SK-N-SH treated with all-trans-retinoic acid at 6 μM for 48 hours (cell line): ENCODE data around the gene SNRPB2.

Experiments used
- ESRRG ChIP-seq: fragments of 250-450 bp; sonication (Bioruptor Pico); IDR thresholded peaks from 2 replicates; pipeline ENCODE4 v1.6.1; 2021; ENCODE audit warnings: mild to moderate bottlenecking
- POU6F1 ChIP-seq: fragments of 250-450 bp; sonication (Bioruptor Pico); IDR thresholded peaks from 2 replicates; pipeline ENCODE4 v1.8.0; 2021; ENCODE audit warnings: low read depth, mild to moderate bottlenecking, moderate library complexity, borderline replicate concordance
- TCF4 ChIP-seq: fragments of 250-450 bp; sonication (Bioruptor Pico); IDR thresholded peaks from 2 replicates; pipeline ENCODE4 v1.8.0; 2021; ENCODE audit warnings: mild to moderate bottlenecking, moderate library complexity, borderline replicate concordance
- TOX ChIP-seq: fragments of 250-450 bp; sonication (Bioruptor Pico); IDR thresholded peaks from 2 replicates; pipeline ENCODE4 v1.8.0; 2021; ENCODE audit warnings: mild to moderate bottlenecking, moderate library complexity, borderline replicate concordance
- ZNF565 ChIP-seq: fragments of 450-650 bp; formaldehyde crosslinking; conservative IDR thresholded peaks from 2 replicates; pipeline ENCODE4 v1.5.0; 2020; ENCODE audit warnings: low read depth, mild to moderate bottlenecking, moderate library complexity
- ZNF70 ChIP-seq: fragments of 450-650 bp; formaldehyde crosslinking; IDR thresholded peaks from 2 replicates; pipeline ENCODE4 v1.5.0; 2020; ENCODE audit warnings: mild to moderate bottlenecking, moderate library complexity
- TF ChIP-seq, protein P1 (sequence below): fragments of 250-450 bp; sonication (Bioruptor Pico); IDR thresholded peaks from 2 replicates; pipeline ENCODE4 v1.5.1; 2020; ENCODE audit warnings: low read depth, mild to moderate bottlenecking, moderate library complexity

- TF ChIP-seq ZNF70 (no peak), ESRRG (CRISPR knock-in tag) (no peak), TCF4 (CRISPR knock-in tag) (no peak), POU6F1 (CRISPR knock-in tag) (no peak), TOX (CRISPR knock-in tag) (no peak), ZNF565 (CRISPR knock-in tag) (no peak)
- TF ChIP-seq, protein P1, sequence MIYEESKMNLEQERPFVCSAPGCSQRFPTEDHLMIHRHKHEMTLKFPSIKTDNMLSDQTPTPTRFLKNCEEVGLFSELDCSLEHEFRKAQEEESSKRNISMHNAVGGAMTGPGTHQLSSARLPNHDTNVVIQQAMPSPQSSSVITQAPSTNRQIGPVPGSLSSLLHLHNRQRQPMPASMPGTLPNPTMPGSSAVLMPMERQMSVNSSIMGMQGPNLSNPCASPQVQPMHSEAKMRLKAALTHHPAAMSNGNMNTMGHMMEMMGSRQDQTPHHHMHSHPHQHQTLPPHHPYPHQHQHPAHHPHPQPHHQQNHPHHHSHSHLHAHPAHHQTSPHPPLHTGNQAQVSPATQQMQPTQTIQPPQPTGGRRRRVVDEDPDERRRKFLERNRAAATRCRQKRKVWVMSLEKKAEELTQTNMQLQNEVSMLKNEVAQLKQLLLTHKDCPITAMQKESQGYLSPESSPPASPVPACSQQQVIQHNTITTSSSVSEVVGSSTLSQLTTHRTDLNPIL (CRISPR knock-in tag): no peak
These were observed 28.8 kb downstream of the SNRPB2 start for GRCh38 chr20:16758454-16759180.
